NCI-H1694 (cell line): ENCODE results near the gene AHCYL2.
"Not testable (repeated sequence)": the region's sequence is repeated elsewhere in the genome, so short reads cannot be mapped to it uniquely, and the experiment has no call there.

Experiments used
- DNase-seq: peaks from one replicate; lab custom pipeline; 2025; lab: John Stamatoyannopoulos, UW

Gene AHCYL2

GRCh38 chr7:129353104-129353503 is 128.3 kb downstream of the AHCYL2 start:
- not testable (repeated sequence) for DNase-seq

GRCh38 chr7:129354428-129355157 is 129.8 kb downstream of the AHCYL2 start:
- no peak for DNase-seq

GRCh38 chr7:129356176-129356575 is 131.3 kb downstream of the AHCYL2 start:
- no peak for DNase-seq

GRCh38 chr7:129359176-129359575 is 134.3 kb downstream of the AHCYL2 start:
- DNase-seq = no peak

GRCh38 chr7:129359638-129360037 is 134.8 kb downstream of the AHCYL2 start:
- no peak for DNase-seq

GRCh38 chr7:129361771-129362170 is 136.9 kb downstream of the AHCYL2 start:
- no peak for DNase-seq

- no peak for DNase-seq
These were observed 137.7 kb downstream of the AHCYL2 start for GRCh38 chr7:129362496-129362895.

- no peak for DNase-seq
These were observed 142.5 kb downstream of the AHCYL2 start for GRCh38 chr7:129367349-129367699.

GRCh38 chr7:129367700-129368388 is 143.0 kb downstream of the AHCYL2 start:
- DNase-seq = peak; percentile 66

- no peak for DNase-seq
These were observed 143.7 kb downstream of the AHCYL2 start for GRCh38 chr7:129368389-129368986.

GRCh38 chr7:129369447-129369846 is 144.6 kb downstream of the AHCYL2 start:
- not testable (repeated sequence) for DNase-seq

GRCh38 chr7:129370812-129371211 is 146.0 kb downstream of the AHCYL2 start:
- DNase-seq = no peak

- DNase-seq = no peak
These were observed 146.7 kb downstream of the AHCYL2 start for GRCh38 chr7:129371487-129371886.

- no peak for DNase-seq
These were observed 149.0 kb downstream of the AHCYL2 start for GRCh38 chr7:129373651-129374428.

- no peak for DNase-seq
These were observed 150.5 kb downstream of the AHCYL2 start for GRCh38 chr7:129375141-129375938.

- DNase-seq = peak; percentile 23
These were observed 151.4 kb downstream of the AHCYL2 start for GRCh38 chr7:129376076-129376777.

- no peak for DNase-seq
These were observed 152.2 kb downstream of the AHCYL2 start for GRCh38 chr7:129376778-129377700.

- DNase-seq = no peak
These were observed 157.1 kb downstream of the AHCYL2 start for GRCh38 chr7:129381710-129382484.

- no peak for DNase-seq
These were observed 158.8 kb downstream of the AHCYL2 start for GRCh38 chr7:129383542-129384132.
